Right ventricle myocardium superior (tissue), 1 donor: Measurements from ENCODE around the gene MYO1F. TPM values are rescaled to one million over a fixed set of nuclear protein-coding genes. Genes with fewer than 3 reads are reported as not detected.
"Not testable (repeated sequence)": the region's sequence is repeated elsewhere in the genome, so short reads cannot be mapped to it uniquely, and the experiment has no call there.

Experiments
- ATAC-seq: fragments of 200-7000 bp; cut with Tn5 transposase; one replicate; pipeline ENCODE4 v1.9.1; 2020; ENCODE audit warnings: mild to moderate bottlenecking; ENCODE audit not compliant: poor library complexity
- DNase-seq: peaks from one replicate; pipeline ENCODE4 v3.0.0-alpha.2; 2020
- intact Hi-C: fragments of 100-400 bp; cut with DNase I; formaldehyde crosslinking; loops from one replicate; pipeline ENCODE4 v1.11.2; 2022
- total RNA-seq: library from RNA; stranded (reverse); fragmentation: NEBNext Ultra II Directional; extraction: Animal tissue kit (Norgen Biotek cat#: 25700); gene quantifications from one replicate; pipeline ENCODE4 v1.2.1, GENCODE V29; 2021
- donor health status: DM: no; HTN: yes; CAD: no; lungs with severe emphysema.

Gene MYO1F
- total RNA-seq, 1 donor from 2014 or later = 8.4 TPM

DNA sequence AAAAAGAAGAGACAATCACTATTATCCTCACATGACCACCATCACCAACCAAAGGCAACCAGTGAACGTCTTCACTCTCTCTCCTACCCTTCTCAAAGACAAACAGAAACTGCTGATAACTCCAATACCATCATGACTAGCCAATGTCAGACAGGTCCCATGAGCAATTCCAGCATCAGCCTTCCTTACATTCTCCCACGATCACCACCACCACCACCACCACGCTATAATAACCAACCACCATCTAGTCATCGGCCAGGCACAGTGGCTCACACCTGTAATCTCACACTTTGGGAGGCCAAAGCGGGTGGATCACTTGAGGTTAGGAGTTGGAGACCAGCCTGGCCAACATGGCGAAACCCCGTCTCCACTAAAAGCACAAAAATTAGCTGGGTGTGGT, 3.9 kb downstream of the MYO1F start:
- DNase-seq = no peak
- intact Hi-C loops = no loop called here
- ATAC-seq = no peak

DNA sequence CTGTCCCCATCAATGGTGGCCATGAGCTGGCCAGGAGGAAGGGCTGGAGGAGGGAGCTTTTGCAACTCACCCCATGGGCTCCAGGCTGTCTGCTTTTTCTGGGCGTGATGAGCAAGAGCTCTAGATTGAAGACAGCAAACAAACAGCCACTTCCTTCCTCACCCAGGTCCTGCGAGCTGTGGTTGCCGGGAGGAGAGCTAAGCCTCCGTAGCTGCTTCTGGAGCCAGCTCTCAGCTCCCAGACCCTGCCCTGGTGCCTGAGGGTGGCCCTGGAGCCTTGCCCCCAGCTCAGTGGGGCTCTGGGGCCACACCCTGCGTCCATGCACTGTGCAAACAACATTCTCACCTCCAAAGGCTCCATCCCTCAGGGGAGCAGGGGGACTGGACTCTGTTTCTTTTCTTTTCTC, 6.2 kb downstream of the MYO1F start:
- intact Hi-C loops = no loop called here
- peak; percentile 65 for ATAC-seq

DNA sequence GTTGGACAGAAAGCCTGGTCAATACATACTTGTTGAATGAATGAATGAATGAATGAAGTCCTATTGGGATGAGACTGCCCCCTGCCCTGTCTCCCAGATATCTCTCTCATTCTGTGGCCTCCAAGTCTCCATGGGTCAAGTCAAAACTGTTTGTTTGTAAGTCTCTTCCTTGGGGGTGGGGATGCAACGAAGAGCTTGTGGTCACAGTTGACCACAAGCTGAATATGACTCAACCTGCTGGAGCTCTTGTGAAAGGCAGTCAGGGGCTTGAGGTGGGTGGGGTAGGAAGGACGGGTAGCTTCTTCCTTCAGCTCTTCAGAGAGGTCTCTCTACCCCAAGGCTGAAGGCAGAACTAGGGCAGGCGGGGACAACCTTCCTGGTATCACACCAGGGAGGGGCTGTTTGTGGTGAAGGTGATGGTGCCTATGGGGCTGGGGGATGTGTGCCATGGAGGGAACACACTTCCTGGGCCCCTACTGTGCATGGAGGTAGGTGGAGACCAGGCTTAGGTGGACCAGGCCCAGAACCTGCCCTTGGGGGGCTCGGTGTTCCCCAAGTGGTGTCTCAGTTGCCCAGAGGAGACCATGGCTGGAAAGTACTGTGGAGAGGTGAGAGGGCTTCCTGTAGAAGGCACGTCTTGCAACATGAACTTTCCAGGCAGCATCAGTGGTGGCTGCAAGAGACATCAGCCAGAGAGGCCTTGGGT, 8.0 kb downstream of the MYO1F start:
- DNase-seq (peak; percentile 61), ATAC-seq (peak; percentile 60)
- intact Hi-C loops = no loop called here

More for the DNA sequence above, 6.2 kb downstream of the MYO1F start:
- DNase-seq = peak; percentile 66

DNA sequence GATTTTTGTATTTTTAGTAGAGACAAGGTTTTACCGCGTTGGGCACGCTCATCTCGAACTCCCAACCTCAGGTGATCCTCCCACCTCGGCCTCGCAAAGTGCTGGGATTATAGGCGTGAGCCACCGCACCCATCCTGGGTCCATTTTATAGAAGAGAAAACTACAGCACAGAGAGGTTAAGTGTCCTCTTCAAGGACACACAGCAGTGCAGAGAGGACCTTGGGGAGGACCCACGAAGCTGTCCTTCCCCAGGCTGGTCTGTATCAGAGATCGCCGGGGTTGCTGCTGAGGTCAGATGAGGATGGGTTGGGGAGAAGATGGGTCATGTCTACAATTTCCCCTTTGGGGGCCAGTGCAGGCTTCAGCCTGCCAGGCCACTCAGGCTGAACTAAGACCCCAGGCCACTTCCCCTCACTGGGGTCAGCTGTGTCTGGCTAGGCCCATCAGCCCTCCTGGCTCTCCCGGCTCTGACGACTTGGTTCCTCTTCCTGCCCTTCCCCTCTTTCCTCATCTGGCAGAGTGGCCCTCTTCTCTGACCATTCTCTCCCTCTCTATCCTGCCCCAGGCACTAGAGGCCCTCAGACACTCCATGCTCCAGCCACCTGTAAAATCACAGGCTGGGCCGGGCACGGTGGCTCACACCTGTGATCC, 9.6 kb downstream of the MYO1F start:
- intact Hi-C loops = no loop called here
- peak; percentile 66 for ATAC-seq
- peak; percentile 64 for DNase-seq

DNA sequence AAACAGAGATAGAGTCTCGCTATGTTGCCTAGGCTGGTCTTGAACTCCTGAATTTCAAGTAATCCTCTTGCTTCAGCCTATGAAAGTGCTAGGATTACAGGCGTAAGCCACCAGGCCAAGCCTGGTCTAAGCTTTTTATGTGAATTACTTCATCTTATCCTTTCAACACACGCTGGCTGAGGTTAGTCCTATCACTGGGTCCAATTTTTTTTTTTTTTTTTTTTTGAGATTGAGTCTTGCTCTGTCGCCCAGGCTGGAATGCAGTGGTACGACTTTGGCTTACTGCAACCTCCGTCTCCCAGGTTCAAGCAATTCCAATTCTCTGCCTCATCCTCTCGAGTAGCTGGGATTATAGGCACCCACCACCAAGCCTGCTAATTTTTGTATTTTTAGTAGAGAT, 10.4 kb downstream of the MYO1F start:
- intact Hi-C loops = no loop called here
- no peak for DNase-seq
- ATAC-seq = no peak

DNA sequence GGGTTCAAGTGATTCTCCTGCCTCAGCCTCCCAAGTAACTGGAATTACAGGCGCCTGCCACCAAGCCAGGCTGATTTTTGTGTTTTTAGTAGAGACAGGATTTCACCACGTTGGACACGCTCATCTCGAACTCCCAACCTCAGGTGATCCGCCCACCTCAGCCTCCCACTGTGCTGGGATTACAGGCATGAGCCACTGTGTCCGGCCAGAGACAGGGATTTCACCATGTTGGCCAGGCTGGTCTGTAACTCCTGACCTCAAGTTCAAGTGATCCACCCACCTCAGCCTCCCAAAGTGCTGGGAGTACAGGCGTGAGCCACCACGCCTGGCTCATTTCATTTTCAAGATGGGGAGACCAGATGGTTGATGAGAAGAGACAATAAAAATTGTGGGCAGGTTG, 12.4 kb downstream of the MYO1F start:
- intact Hi-C loops, ATAC-seq, DNase-seq: not testable (repeated sequence)

DNA sequence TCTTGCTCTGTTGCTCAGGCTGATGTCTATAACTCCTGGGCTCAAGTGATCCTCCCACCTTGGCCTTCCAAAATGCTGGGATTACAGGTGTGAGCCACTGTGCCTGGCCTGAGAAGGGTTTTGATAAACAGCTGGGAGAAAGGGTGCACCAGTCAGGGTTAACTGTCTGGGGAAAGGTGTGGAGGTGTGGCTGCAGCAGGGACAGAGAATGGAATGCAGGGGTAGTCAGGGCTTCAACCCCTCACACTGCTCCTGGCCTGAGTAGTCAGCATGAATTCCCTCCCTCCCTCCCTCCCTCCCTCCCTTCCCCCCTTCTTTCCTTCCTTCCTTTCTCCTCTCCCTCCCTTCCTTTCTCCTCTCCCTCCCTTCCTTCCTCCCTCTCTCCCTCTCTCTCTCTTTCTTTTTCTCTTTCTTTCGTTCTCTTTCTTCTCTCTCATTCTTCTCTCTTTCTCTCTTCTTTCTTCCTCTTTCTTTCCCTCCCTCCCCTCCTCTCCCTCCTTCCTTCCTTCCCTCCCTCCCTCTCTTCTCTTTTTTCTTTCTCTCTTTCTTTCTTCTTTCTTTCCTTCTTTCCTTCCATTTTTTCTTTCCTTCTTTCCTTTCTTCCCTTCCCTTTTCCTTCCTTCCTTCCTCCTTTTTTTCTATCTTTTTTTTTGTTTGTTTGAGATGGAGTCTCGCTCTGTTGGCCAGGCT, 16.0 kb downstream of the MYO1F start:
- DNase-seq (no peak), ATAC-seq (no peak)
- intact Hi-C loops = no loop called here

DNA sequence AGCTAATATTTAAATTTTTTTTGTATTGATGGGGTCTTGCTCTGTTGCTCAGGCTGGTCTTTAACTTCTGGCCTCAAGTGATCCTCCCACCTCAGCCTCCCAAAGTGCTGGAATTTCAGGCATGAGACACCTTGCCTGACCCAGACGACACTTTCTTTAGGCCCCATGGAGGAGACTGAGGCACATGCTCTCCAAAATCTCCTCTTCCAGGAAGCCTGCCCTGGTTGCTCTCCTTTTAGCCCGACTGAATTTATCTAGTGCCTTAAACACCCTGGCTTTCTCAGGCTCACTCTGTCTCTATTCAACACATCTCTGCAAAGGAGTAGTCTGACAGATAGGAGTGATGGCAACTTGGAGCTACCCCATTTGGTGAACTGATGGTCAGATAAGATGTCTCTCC, 18.9 kb downstream of the MYO1F start:
- ATAC-seq = no peak

DNA sequence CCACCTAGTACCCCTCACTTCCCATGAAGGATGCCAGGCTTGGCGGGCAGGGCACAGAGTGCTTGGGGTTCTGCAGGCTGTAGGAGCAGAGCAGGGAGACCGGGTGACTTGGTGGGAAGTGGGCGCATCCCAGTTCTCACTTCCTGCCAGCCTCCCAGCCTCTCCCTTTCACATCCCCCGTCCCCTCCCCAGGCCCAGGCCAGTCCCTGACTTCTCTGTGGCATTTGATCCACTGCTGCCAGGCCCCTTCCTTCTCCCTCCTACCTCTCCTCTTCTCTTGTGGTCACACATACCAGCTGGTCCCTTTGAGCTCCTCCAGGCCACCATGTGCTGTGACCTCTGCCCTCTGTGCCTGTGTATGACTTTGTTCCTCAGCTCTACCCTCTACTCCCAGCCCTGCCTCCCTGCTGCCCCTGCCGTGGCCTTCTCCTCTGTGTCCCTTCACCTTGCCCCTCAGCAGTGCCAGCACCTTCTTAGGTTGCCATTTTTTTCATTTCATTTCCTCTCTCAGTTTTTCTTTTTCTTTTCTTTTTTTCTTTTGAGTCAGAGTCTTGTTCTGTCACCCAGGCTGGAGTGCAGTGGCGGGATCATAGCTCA, 19.5 kb downstream of the MYO1F start:
- ATAC-seq = no peak
- intact Hi-C loops = no loop called here
- no peak for DNase-seq

More for the DNA sequence above, 18.9 kb downstream of the MYO1F start:
- no peak for DNase-seq
- intact Hi-C loops = no loop called here

DNA sequence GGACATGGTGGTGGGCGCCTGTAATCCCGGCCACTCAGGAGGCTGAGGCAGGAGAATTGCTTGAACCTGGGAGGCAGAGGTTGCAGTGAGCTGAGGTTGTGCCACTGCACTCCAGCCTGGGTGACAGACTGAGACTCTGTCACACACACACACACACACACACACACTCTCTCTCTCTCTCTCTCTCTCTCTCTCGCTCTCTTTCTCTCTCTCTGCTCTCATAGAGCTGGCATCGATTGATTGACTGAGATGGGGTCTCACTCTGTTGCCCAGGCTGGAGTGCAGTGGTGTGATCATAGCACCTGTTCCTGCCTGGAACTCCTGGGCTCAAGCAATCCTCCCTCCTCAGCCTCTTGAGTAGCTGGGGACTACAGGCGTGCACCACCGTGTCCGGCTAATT, 23.5 kb downstream of the MYO1F start:
- intact Hi-C loops, DNase-seq, ATAC-seq: not testable (repeated sequence)

DNA sequence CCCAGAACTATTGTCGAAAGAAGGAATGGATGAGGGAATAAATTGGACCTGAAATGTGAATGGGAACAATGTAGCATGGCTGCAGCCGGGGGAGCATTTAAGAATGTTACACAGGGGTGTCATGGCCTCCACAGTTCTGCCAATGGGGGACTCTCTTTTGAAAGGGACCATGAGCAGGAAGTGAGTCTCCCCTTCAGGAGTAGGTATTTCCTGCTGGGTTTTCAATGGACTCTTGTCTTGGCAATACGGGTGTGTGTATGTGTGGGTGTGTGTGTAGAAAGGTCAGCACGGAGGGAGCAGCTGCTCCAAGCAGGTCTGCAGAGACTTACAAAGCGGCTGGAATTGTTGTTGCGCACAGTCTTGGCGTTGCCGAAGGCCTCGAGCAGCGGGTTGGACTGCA, 24.4 kb downstream of the MYO1F start:
- intact Hi-C loops = no loop called here
- ATAC-seq = no peak
- no peak for DNase-seq

DNA sequence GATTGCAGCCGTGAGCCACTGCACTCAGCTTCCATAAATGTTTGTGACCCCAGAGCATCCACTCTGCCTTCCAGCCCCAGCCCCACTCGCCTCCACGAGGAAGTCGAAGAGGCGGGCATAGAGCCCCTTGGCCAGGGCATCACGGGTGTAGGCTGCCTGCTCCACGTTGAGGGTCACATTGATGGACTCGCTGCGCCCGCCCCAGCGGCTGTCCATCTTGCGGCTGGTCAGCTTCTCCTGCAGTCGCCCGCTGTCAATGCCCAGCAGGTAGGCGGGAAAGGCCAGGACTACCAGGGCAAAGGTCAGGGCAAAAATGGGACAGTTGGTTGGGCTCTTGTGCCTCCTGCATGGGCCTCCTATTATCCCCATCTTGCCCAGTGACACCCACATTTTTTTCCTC, 27.2 kb downstream of the MYO1F start:
- intact Hi-C loops = no loop called here
- DNase-seq = no peak

DNA sequence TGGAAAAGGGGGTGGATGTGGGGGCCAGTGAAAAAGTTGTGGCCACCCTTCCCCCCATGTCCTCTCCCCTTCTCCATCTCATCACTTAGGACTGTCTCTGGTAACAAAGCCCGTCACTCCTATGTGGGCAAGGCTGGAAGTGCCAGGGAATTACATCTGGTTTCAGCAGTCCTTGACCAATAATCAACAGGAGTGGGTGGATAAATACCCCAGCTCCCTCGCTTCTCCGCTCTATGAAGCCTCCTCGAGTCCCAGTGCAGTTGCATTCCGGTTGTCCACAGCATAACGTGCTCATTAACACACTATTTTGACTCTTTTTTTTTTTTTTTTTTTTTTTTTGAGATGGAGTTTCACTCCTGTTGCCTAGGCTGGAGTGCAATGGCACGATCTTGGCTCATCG, 31.5 kb downstream of the MYO1F start:
- intact Hi-C loops = no loop called here
- ATAC-seq = no peak
- no peak for DNase-seq

More for the DNA sequence above, 27.2 kb downstream of the MYO1F start:
- ATAC-seq = no peak

DNA sequence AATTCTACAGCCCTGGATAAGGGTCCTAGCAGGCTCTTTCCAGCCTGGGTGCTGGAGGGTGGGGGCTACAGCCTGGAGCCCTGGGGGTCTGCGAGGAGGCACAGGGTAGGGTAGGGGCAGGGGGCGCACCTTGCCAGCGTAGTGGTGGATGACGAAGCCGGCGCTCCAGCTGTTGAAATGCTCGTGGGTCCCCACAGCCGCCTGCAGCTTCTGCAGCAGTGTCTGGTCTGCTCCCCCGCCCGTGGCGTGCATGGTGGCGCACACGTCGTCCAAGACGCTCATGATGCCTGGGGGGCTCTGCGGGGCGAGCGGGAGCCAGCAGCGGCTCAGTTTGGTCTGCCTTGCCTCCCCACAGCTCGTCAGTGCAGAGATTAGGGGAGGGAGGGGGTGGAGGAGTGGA, 33.1 kb downstream of the MYO1F start:
- no peak for DNase-seq
- no peak for ATAC-seq
- intact Hi-C loops = no loop called here

DNA sequence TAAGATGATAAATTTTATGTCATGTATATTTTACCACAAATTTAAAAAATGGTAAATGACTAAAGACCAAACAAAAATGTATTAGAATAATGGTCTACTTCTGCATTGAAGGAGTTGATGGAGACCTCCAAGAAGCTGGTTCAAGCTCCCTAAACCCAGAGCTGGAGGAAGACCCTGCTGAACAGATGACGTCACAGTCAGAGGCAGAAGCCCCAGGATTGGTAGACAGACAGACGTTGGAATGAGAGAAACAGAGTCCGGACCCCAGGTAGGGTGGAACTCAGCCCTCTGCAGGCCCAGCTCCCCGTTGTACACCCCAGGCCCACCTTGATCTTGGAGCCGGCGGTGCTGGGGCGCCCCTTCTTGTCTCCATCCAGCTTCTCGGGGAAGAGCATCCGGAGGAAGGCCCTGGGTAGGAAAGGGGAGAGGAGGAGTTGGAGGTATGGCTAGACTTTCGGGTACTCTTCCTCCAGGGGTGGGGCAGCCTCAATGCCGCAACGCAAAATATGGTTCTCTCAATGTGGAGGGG, 37.6 kb downstream of the MYO1F start:
- DNase-seq (no peak), ATAC-seq (no peak)
- intact Hi-C loops = no loop called here

DNA sequence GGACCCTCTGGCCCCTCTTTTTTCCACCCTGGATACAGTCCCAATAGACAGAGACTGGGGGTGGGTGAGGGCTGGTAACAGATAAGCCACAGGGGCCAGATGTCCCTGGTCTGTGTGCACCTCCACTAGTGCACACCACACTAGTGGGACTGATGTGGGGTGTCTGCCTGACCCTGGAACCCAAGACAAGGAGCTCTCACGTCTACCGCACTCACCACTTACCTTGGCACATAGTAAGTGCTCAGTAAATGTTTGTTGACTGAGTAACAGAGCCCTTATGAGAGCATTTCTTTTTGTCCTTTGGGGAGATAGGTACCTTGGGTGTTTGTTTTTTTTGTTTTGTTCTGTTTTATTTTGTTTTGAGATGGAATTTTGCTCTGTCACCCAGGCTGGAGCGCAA, 40.1 kb downstream of the MYO1F start:
- ATAC-seq = no peak
- intact Hi-C loops = no loop called here
- no peak for DNase-seq

DNA sequence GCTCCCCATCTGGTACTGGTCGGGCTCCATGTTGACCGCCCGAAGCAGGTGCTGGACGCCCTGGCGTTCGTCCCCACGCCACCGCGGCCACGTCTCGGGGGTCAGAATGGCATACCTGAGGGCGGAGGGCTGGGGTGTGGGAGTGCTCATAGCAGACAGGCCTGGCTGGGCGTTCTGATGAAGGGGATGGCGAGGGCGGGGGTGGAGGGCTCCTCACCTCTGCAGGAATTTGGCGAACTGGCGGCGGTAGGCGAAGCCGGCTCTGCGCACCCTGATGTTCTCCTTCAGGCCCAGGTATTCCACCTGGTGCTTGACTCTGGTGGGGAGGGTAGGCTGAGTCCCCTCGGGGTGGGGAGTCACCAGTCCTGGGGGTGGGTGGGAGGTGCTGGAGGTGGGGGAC, 41.0 kb downstream of the MYO1F start:
- intact Hi-C loops = no loop called here
- no peak for ATAC-seq
- DNase-seq = no peak

DNA sequence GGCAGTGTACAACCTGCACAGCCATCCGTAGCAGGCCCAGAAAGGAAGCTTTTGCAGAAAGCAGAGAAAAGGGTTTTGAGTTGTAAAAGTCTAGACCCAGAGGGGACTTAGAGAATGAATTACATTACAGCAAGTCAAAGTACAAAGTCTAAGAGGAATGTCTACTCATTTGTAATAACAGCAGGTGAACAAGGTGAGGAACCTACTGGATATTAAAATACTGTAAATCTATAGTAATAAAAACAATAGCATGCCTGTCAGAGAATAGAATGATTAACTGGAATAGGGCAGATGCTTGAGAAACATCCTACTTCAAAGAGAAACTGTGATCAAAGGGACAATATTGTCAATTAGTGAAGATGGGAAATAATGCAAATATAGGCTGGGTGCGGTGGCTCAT, 45.0 kb downstream of the MYO1F start:
- intact Hi-C loops = no loop called here
- ATAC-seq (no peak), DNase-seq (no peak)

DNA sequence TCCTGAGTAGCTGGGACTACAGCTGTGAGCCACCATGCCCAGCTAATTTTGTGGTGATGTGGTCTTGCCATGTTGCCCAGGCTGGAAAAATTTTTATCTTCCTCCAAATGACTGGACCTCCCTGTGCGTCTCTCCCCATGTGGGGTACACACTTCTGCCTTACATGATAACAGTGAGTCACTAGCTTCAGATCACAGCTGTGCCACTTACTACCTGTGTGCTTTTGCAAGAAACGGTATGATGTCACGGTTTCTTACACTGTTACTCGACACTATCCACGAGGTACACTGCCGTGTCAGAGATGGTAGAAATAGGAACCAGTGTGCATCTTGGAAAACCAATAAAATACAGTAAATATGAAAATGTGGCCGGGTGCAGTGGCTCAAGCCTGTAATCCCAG, 45.8 kb downstream of the MYO1F start:
- DNase-seq (no peak), ATAC-seq (no peak)
- intact Hi-C loops = no loop called here
